B cell (primary cell): Measurements from ENCODE around the gene PLCB1. TPM values are rescaled to one million over a fixed set of nuclear protein-coding genes. Genes with fewer than 3 reads are reported as not detected.

Source experiments
- ATAC-seq: fragments of 200-7000 bp; cut with Tn5 transposase; one replicate; pipeline ENCODE4 v1.10.0; 2021; ENCODE audit warnings: low read depth, mild to moderate bottlenecking, moderate number of reproducible peaks, moderate library complexity
- CTCF ChIA-PET: fragments of 350-600 bp; sonication (Branson Sonifier 250); formaldehyde crosslinking; loops from one replicate; lab custom pipeline; 2021; ENCODE audit warnings: antibody characterized with exemption, inconsistent platforms; lab: Charles Lee
- POLR2A ChIA-PET: fragments of 350-600 bp; sonication (Branson Sonifier 250); formaldehyde crosslinking; loops from one replicate; lab custom pipeline; 2021; ENCODE audit warnings: antibody characterized with exemption; lab: Charles Lee
- DNase-seq: peaks from one replicate; pipeline ENCODE4 v3.0.0; 2013
- H2AFZ ChIP-seq: 2 replicates; pipeline ENCODE4 v1.6.1; 2012; ENCODE audit warnings: mild to moderate bottlenecking, low read depth, low read length; ENCODE audit not compliant: insufficient read depth, poor library complexity, severe bottlenecking
- H3K27ac ChIP-seq, 2 donors: 1 replicate in 1 of 2; 2 replicates in 1 of 2; pipeline ENCODE4 v1.5.1; 2012 to 2013; ENCODE audit warnings: low read length in 2 of 2, mild to moderate bottlenecking in 2 of 2, moderate library complexity in 1 of 2
- H3K27me3 ChIP-seq, 4 experiments: fragments of 200-600 bp in 1 of 4; sonication (generic) in 1 of 4; replicated peaks in 1 of 4; 1 replicate in 2 of 4; 2 replicates in 2 of 4; pipeline versions ENCODE4 v1.6.1 to v1.7.0; 2013 to 2016; ENCODE audit warnings: low read length in 3 of 4, mild to moderate bottlenecking in 2 of 4, mixed read lengths in 1 of 4, moderate library complexity in 1 of 4; ENCODE audit not compliant: insufficient read depth in 4 of 4, control insufficient read depth in 3 of 4; ENCODE audit errors: control extremely low read depth in 1 of 4
- H3K36me3 ChIP-seq, 2 experiments: replicated peaks in 1 of 2; 1 replicate in 1 of 2; 2 replicates in 1 of 2; pipeline versions ENCODE4 v1.6.1 to v1.7.1; 2013; ENCODE audit warnings: low read length in 1 of 2; ENCODE audit not compliant: insufficient read depth in 2 of 2, control insufficient read depth in 1 of 2; ENCODE audit errors: control extremely low read depth in 1 of 2, extremely low read depth in 1 of 2
- H3K4me1 ChIP-seq, 2 donors: fragments of 200-600 bp in 1 of 2; sonication (generic) in 1 of 2; 1 replicate in 1 of 2; 2 replicates in 1 of 2; pipeline versions ENCODE4 v1.5.1 to v1.6.1; 2013 to 2017; ENCODE audit warnings: low read length in 2 of 2; ENCODE audit not compliant: control insufficient read depth in 2 of 2, insufficient read depth in 2 of 2
- H3K4me2 ChIP-seq: replicated peaks from 2 replicates; pipeline ENCODE3; 2012; ENCODE audit warnings: mild to moderate bottlenecking, low read depth, low read length; ENCODE audit not compliant: poor library complexity, severe bottlenecking
- H3K4me3 ChIP-seq, 5 experiments: fragments of 200-600 bp in 1 of 5; sonication (generic) in 1 of 5; 1 replicate in 3 of 5; 2 replicates in 2 of 5; pipeline versions ENCODE4 v1.5.1 to v1.7.0; 2011 to 2016; ENCODE audit warnings: low read length in 4 of 5, mild to moderate bottlenecking in 4 of 5, low read depth in 2 of 5, control low read depth in 1 of 5, moderate library complexity in 1 of 5; ENCODE audit not compliant: insufficient read depth in 1 of 5; ENCODE audit errors: control extremely low read depth in 1 of 5, extremely low read depth in 1 of 5
- H3K79me2 ChIP-seq: fragments of 200-600 bp; sonication (generic); one replicate; pipeline ENCODE4 v1.6.0; 2016; ENCODE audit warnings: low read length; ENCODE audit not compliant: control insufficient read depth, insufficient read depth
- H3K9ac ChIP-seq: fragments of 200-600 bp; sonication (generic); 2 replicates; pipeline ENCODE4 v1.6.1; 2017; ENCODE audit warnings: mild to moderate bottlenecking, low read length, moderate library complexity
- H3K9me3 ChIP-seq, 3 donors: one replicate each; pipeline versions ENCODE4 v1.6.1 to v1.7.1; 2013; ENCODE audit warnings: low read length in 2 of 3; ENCODE audit not compliant: control insufficient read depth in 2 of 3, insufficient read depth in 1 of 3; ENCODE audit errors: control extremely low read depth in 1 of 3
- H4K20me1 ChIP-seq: 2 replicates; pipeline ENCODE4 v1.6.0; 2012; ENCODE audit warnings: mild to moderate bottlenecking, low read length; ENCODE audit not compliant: insufficient read depth, control insufficient read depth, poor library complexity, severe bottlenecking
- H3K27ac Mint-ChIP-seq: one replicate; pipeline ENCODE4 v1.8.0; 2021; ENCODE audit warnings: mixed read lengths
- H3K27me3 Mint-ChIP-seq: one replicate; pipeline ENCODE4 v1.8.0; 2021; ENCODE audit warnings: mixed read lengths
- H3K4me1 Mint-ChIP-seq: one replicate; pipeline ENCODE4 v1.8.0; 2021; ENCODE audit warnings: mixed read lengths
- H3K4me3 Mint-ChIP-seq: one replicate; pipeline ENCODE4 v1.8.0; 2021; ENCODE audit warnings: mixed read lengths
- H3K9me3 Mint-ChIP-seq: one replicate; pipeline ENCODE4 v1.8.0; 2022; ENCODE audit warnings: mixed read lengths; ENCODE audit not compliant: insufficient read depth
- EZH2 ChIP-seq: IDR thresholded peaks from 2 replicates; pipeline ENCODE4 v1.6.1; 2012; ENCODE audit warnings: borderline replicate concordance, low read depth, mild to moderate bottlenecking, moderate library complexity, low read length; ENCODE audit not compliant: insufficient read depth, poor library complexity, severe bottlenecking
- WGBS: methylation state at CpG from one replicate; pipeline ENCODE4 v1.1.5; 2013; ENCODE audit warnings: missing lambda C conversion rate; ENCODE audit not compliant: insufficient coverage; 5-methylcytosine and 5-hydroxymethylcytosine counted together
- intact Hi-C: fragments of 100-400 bp; cut with micrococcal nuclease; formaldehyde crosslinking; loops from one replicate; pipeline ENCODE4 v1.10.0; 2022
- polyA plus RNA-seq: library from polyadenylated mRNA; depleted of rRNA; stranded (reverse); fragments of >200 nt; gene quantifications from 2 replicates; pipeline ENCODE4 v1.2.3, GENCODE V29; 2012
- total RNA-seq, 2 donors: library from RNA; stranded (reverse); fragments of 120-200 nt in 1 of 2; gene quantifications; 1 replicate in 1 of 2; 2 replicates in 1 of 2; pipeline versions ENCODE4 v1.2.3 to v1.2.4, GENCODE V29; 2013 to 2022
- TF ChIP-seq, protein P1 (sequence below): fragments of 200-600 bp; IDR thresholded peaks from one replicate; pipeline ENCODE4 v1.8.0; 2022; ENCODE audit warnings: antibody characterized with exemption, mild to moderate bottlenecking

The PLCB1 gene
- total and polyA plus RNA-seq, 2 donors (not counting 1 experiment from before 2014, with no cell fraction given): 0.18 to 0.47 TPM

- no peaks in the 10 kb centered on the region for H3K27me3 ChIP-seq
- H3K4me3 ChIP-seq: no peak overlapping the region
- H3K36me3 ChIP-seq: no peaks in the 10 kb centered on the region
- ChIA-PET POLR2A (no interaction called here), CTCF (no interaction called here)
- Mint-ChIP-seq H3K27ac (no peak overlapping the region), H3K9me3 (no peaks in the 10 kb centered on the region), H3K4me1 (peaks cover 6% of the 10 kb centered on the region), H3K4me3 (no peak overlapping the region), H3K27me3 (no peaks in the 10 kb centered on the region)
- intact Hi-C loops: no loop called here
- H3K9ac ChIP-seq: no peak overlapping the region
- no peak overlapping the region for H2AFZ ChIP-seq
- WGBS: no CpG with 5 or more reads among the region's 5 CpGs
- H3K4me1 ChIP-seq: no peaks in the 10 kb centered on the region
- H3K4me2 ChIP-seq: no peak overlapping the region
- no peaks in the 10 kb centered on the region for H4K20me1 ChIP-seq
- H3K9me3 ChIP-seq: no peaks in the 10 kb centered on the region
- H3K79me2 ChIP-seq: no peaks in the 10 kb centered on the region
- H3K27ac ChIP-seq: no peak overlapping the region
- no peak for DNase-seq
- ATAC-seq: no peak
- TF ChIP-seq, protein P1, sequence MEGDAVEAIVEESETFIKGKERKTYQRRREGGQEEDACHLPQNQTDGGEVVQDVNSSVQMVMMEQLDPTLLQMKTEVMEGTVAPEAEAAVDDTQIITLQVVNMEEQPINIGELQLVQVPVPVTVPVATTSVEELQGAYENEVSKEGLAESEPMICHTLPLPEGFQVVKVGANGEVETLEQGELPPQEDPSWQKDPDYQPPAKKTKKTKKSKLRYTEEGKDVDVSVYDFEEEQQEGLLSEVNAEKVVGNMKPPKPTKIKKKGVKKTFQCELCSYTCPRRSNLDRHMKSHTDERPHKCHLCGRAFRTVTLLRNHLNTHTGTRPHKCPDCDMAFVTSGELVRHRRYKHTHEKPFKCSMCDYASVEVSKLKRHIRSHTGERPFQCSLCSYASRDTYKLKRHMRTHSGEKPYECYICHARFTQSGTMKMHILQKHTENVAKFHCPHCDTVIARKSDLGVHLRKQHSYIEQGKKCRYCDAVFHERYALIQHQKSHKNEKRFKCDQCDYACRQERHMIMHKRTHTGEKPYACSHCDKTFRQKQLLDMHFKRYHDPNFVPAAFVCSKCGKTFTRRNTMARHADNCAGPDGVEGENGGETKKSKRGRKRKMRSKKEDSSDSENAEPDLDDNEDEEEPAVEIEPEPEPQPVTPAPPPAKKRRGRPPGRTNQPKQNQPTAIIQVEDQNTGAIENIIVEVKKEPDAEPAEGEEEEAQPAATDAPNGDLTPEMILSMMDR: no peak
- TF ChIP-seq EZH2: no peak
Observed at GRCh38 chr20:8524101-8525016, 392.3 kb downstream of the PLCB1 start.

DNA sequence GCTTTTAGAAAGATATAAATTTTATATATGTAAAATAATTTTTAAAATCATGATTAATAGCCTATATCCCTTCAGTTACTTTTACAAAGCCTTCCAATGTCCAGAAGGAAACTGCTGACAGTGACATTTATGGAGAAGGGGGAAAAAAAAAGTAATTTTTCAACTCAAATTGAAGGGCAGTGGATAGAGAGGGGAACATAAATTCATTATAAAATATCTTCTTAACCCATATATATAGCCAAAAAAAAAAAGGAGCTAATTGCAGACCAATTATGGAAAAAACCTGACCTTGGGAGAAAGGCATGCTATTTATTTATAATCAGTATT, 392.9 kb downstream of the PLCB1 start:
- no peaks in the 10 kb centered on the region for H3K9me3 Mint-ChIP-seq
- no peak for DNase-seq
- H2AFZ ChIP-seq: no peak overlapping the region
- intact Hi-C loops: no loop called here
- H3K4me1 Mint-ChIP-seq: peaks cover 4% of the 10 kb centered on the region
- H3K4me2 ChIP-seq: no peak overlapping the region
- no peaks in the 10 kb centered on the region for H3K27me3 Mint-ChIP-seq
- H3K9ac ChIP-seq: no peak overlapping the region
- ChIA-PET POLR2A (no interaction called here), CTCF (interaction anchor here (0.7 kb wide), 1 partner anchor 115 kb away, joined by 3 read pairs; no protein-coding TSS in a partner anchor)
- TF ChIP-seq, protein P1: no peak
- no peak for TF ChIP-seq EZH2
- H3K9me3 ChIP-seq: no peaks in the 10 kb centered on the region
- H3K27me3 ChIP-seq: no peaks in the 10 kb centered on the region
- no peak overlapping the region for H3K4me3 ChIP-seq
- H3K4me3 Mint-ChIP-seq: no peak overlapping the region
- H3K27ac ChIP-seq: no peak overlapping the region
- no peaks in the 10 kb centered on the region for H3K79me2 ChIP-seq
- no peak overlapping the region for H3K27ac Mint-ChIP-seq
- no peak for ATAC-seq
- no peaks in the 10 kb centered on the region for H4K20me1 ChIP-seq
- H3K36me3 ChIP-seq: no peaks in the 10 kb centered on the region
- no peaks in the 10 kb centered on the region for H3K4me1 ChIP-seq
